HEK293T (cell line): ENCODE results near the gene WDR54.

Experiments used
- BHLHE40 ChIP-seq: fragments of 450-650 bp; IDR thresholded peaks from 2 replicates; pipeline ENCODE4 v1.6.1; 2016; ENCODE audit warnings: mild to moderate bottlenecking, moderate library complexity, borderline replicate concordance
- CTBP1 ChIP-seq: fragments of 450-650 bp; IDR thresholded peaks from 2 replicates; pipeline ENCODE4 v1.6.1; 2016; ENCODE audit warnings: borderline replicate concordance
- ELF4 ChIP-seq: fragments of 450-650 bp; IDR thresholded peaks from 2 replicates; pipeline ENCODE4 v1.6.1; 2017; ENCODE audit warnings: antibody characterized with exemption
- FOXA1 ChIP-seq: fragments of 450-650 bp; IDR thresholded peaks from 2 replicates; pipeline ENCODE4 v1.6.1; 2016; ENCODE audit warnings: mild to moderate bottlenecking
- FOXK2 ChIP-seq: fragments of 450-650 bp; IDR thresholded peaks from 2 replicates; pipeline ENCODE4 v1.6.1; 2016; ENCODE audit warnings: mild to moderate bottlenecking
- FOXM1 ChIP-seq: fragments of 450-650 bp; IDR thresholded peaks from 2 replicates; pipeline ENCODE4 v1.6.1; 2017; ENCODE audit warnings: mild to moderate bottlenecking, borderline replicate concordance
- HDGF ChIP-seq: fragments of 450-650 bp; IDR thresholded peaks from 2 replicates; pipeline ENCODE4 v1.6.1; 2017; ENCODE audit warnings: antibody characterized with exemption, borderline replicate concordance
- NFRKB ChIP-seq: fragments of 450-650 bp; IDR thresholded peaks from 2 replicates; pipeline ENCODE4 v1.6.1; 2016; ENCODE audit warnings: mild to moderate bottlenecking, moderate library complexity
- SP1 ChIP-seq: fragments of 450-650 bp; IDR thresholded peaks from 2 replicates; pipeline ENCODE4 v1.6.1; 2017
- SUZ12 ChIP-seq: fragments of 450-650 bp; IDR thresholded peaks from 2 replicates; pipeline ENCODE4 v1.6.1; 2016; ENCODE audit warnings: mild to moderate bottlenecking
- ZNF384 ChIP-seq: fragments of 450-650 bp; IDR thresholded peaks from 2 replicates; pipeline ENCODE4 v1.6.1; 2016

DNA sequence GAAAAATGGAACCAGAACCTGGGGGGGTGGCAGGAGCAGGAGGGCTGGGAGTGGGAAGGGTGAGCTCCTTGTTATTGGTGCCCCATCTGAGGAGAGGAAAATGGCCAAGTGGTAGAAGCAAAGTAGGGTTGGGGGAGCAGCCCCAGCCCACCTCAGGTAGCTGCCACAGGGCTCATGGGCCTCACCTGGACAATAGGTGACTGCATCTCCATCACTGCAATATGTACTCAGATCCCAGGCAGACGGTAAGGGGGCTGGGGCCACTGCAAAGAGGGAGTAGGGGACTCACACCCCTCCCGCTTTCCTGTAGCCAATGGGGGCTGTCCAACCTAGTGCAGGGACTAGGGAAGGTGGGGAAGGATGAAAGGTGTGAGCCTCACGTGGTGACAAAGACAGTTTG lies 4.3 kb upstream of the WDR54 start:
- TF ChIP-seq FOXM1 (no peak), SP1 (no peak), FOXK2 (no peak), SUZ12 (no peak), BHLHE40 (no peak), ZNF384 (no peak), HDGF (no peak), ELF4 (no peak), FOXA1 (no peak), NFRKB (no peak), CTBP1 (no peak)
